DMS79 (cell line): Measurements from ENCODE around the gene FEM1A.

Experiments used
- DNase-seq: peaks from one replicate; lab custom pipeline; 2025; lab: John Stamatoyannopoulos, UW

The FEM1A gene

GRCh38 chr19:4849019-4849418, 57.5 kb downstream of the FEM1A start:
- no peak for DNase-seq
